HG03159 (cell line): ENCODE results near the gene DUSP7.

Source experiments
- ATAC-seq: cut with Tn5 transposase; IDR thresholded peaks from one replicate; pipeline ENCODE4 v1.9.1; 2021; ENCODE audit warnings: mild to moderate bottlenecking, moderate library complexity; ENCODE audit not compliant: unreplicated experiment

Gene DUSP7

GRCh38 chr3:52086976-52087663, 30.7 kb upstream of the DUSP7 start:
- ATAC-seq: no peak

- no peak for ATAC-seq
Measured at GRCh38 chr3:52086461-52086860, 30.1 kb upstream of the DUSP7 start.

DNA sequence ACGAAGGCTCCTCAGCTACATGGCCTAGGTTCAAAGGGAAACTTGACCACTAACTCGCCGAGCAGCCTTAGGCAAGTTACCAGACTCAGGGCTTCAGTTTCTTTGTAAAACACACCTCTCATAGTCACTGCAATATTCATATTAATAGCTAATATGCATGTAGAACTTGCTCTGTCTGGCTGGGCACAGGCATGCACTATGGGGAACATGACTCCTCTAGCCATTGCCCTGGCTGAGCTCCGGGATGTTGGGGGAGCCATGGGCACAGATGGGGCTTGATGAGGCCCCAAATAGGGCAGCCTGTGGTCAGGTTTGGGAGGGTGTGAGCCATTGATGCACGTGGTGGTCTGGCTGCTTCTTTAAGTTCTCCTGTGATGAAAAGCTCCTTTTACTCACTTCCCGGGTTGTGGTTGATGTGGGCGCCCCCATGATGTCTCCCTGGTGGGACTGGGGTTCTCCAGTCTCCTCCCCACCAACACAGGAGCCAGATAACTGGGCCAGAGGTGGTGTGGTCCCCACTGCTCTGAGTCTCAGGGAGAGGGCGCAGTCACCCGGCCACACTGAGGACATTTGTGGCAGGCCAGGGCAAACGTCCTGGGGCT, 29.4 kb upstream of the DUSP7 start:
- no peak for ATAC-seq

DNA sequence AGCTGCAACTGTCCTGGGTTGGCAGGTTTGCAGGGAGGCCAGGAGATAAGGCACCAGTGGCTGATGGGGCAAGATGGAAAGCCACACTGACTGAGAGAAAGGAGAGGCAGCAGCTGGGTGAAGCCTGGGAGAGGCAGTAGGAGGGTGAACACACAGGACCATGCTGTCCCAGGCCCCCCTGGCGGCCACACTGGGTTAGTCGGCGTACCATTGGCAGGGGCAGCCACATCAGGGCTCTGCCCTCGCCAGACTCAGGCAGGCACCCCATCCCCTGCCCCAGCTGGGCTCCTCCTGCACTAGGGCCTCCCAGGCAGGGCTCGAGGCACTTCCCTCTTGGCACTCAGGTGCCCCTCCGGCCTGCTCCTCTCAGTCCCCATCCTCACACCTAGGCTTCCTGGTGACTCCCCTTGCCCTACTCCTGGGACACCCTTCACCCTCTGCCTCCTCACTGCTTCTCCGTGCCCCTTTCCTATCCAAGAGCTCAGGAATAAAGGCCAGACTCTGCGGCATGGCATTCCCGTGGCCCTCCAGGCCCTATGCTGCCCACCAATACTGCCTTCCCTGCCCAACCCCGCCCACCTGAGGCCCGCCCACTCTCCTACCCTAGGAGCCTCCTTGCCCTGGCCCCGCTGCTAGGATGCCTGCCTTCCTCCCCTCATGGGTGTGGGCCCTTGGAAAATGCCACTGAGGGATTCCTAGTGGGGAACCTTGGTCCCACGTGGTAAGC, 28.7 kb upstream of the DUSP7 start:
- no peak for ATAC-seq

GRCh38 chr3:52084216-52084945, 28.0 kb upstream of the DUSP7 start:
- ATAC-seq: no peak

DNA sequence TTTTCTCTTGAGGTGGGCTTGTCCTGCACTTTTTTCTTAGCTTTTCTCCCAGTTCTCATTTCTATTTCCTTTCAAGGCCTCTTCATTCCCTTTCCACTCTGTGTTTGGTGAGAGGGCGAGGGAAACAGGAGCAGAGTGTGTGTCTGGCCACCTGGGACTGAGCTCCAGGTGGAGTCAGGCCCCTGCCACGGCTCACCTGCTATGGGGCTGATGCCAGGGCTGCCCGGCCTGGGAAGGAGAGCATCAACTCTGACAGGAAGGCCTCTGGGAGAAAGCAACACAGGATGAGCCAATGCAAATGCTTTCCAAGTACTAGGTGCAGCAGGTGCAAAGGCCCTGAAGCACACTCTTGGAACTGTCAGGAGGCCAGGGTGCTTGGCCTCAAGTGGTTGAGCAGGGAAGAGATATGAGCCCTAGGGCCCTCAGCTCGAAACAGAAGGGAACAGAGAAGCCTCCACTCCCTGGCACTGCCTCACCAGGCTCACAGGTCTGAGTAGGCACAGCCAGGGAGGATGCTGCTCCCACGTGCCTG, 27.3 kb upstream of the DUSP7 start:
- ATAC-seq: no peak

GRCh38 chr3:52082951-52083350, 26.6 kb upstream of the DUSP7 start:
- ATAC-seq: no peak

GRCh38 chr3:52080830-52081719, 24.7 kb upstream of the DUSP7 start:
- ATAC-seq: no peak

DNA sequence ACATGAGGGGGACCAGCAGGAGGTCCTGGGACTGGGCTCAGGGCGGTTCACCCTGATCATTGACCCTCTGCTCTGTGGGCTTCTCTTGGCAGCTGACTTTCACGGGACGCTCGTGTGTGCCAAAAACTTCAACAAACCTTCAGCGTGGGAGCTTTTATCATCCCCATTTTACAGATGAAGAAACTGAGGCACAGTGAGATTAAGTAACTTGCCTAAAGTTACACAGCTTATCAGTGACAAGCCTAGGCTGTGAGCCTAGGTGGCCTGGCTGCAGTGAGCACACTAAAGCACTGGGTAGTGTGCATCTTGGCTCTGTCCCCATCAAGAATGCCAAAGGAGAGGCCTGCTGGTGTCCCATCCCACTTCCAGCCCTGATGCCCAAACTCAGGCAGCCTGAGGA, 23.6 kb upstream of the DUSP7 start:
- ATAC-seq: no peak

DNA sequence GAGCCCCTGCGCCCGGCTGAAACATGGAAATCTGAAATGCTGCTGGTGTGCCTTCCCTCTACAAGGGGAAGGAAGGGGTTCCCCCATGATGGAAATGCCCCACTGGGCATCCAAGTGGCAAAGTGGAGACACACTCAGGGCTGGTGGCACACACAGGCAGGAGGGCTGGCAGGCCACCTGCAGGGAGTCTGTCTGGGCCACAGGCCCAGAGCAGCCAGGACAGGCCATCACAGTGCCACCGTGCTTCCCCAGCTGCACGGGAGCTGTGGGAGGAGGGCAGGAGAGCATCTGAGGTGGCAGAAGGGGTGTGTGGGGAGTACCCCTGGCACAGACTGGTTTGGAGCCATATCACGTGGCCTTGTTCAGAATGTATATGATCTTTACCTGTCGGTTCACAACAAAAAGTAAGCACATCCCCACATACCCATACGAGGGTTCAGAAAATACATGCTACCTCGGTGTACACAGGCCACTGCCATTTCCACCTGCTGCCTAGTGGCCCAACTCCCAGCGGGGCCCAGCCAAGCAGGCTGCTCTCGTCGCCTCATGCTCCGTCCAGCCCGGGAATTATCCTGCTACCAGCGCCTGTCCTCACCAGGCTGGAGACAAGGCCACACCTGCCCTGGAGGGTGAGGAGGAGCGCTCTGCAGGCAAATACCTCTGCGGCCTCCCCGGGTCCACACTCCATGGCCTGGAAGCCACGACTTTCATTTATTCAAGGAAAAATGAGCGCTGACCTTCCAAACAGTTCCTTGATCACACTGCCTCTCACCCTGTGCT, 22.6 kb upstream of the DUSP7 start:
- no peak for ATAC-seq

DNA sequence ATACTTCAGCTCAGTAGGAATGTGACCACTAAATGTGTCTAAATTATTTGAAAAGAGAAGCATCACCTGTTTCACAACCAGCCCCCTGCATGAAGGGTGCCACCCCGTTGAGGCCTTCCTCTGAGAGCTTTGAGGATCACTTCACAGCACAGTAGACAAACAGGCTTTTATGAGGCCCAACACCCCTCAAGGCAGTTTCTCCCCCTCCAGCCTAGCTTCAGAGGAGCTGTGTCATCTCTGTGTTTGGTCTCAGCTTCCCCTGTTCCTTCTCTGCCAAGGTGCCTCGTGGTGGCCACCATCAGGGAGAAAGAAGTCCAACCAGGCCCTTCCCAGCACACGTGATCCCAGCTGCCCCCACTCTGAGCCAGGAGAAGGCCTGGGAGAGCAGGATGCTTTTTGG, 21.6 kb upstream of the DUSP7 start:
- no peak for ATAC-seq

- no peak for ATAC-seq
Measured at GRCh38 chr3:52076896-52077780, 20.8 kb upstream of the DUSP7 start.

- ATAC-seq: no peak
Measured at GRCh38 chr3:52073490-52073889, 17.1 kb upstream of the DUSP7 start.

- no peak for ATAC-seq
Measured at GRCh38 chr3:52072471-52072870, 16.1 kb upstream of the DUSP7 start.

DNA sequence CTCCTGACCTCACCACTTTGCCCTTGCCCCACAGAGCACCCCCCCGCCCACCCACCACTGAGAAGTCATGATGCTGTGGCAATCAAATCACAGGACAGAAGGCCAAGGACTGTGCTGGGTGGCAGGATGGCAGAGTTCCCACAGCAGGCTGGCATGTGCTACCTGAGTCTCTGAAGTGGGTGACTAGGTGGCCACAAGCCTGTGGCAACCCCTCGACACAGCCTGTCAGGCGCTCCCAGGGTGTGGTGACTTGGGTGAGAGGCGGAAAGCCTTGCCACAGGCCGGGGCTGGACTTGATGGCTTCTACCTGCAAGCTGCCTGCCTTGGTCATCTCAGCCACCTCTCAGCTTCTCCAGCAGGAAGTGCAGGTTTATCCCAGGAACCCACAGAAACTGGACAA, 15.6 kb upstream of the DUSP7 start:
- ATAC-seq: no peak

- no peak for ATAC-seq
Measured at GRCh38 chr3:52070724-52071621, 14.6 kb upstream of the DUSP7 start.

GRCh38 chr3:52069855-52070254, 13.5 kb upstream of the DUSP7 start:
- ATAC-seq: no peak

DNA sequence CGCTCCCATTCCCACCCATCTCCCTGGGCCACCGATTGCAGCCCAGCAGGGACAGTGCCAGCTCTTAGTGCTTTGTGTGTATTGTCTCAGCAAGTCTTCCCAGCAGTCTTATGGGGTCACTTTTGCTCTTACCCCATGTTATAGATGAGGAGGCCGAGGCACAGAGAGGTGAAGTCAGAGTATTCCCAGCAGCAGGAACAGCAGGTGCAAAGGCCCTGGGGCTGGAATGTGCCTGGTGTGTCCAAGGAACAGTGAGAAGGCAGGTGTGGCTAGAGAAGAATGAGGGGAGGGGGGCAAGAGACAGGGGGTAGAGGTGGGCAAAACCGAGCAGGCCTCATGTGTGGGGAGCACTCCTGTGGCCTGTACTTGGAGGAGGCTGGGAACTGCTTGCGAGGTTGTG, 12.8 kb upstream of the DUSP7 start:
- no peak for ATAC-seq
